Iris pigment epithelial cell (primary cell): ENCODE data around the gene ZNF346.
A peak's percentile ranks its signal among the peaks of the same experiment; 100 is the strongest.
"Not testable (repeated sequence)": the region's sequence is repeated elsewhere in the genome, so short reads cannot be mapped to it uniquely, and the experiment has no call there.

Source experiments
- DNase-seq: peaks from one replicate; pipeline ENCODE4 v3.0.0-alpha.2; 2011; ENCODE audit warnings: low read depth

ZNF346 gene

GRCh38 chr5:177022386-177023302, at the start of gene ZNF346:
Gene ZNF346, plus strand, starts transcription at chr5:177022696. Its CDS starts 43 bp downstream, at chr5:177022739.
- peak; percentile 89 for DNase-seq

GRCh38 chr5:176979669-176980068, 42.8 kb upstream of the ZNF346 start:
- DNase-seq: no peak

GRCh38 chr5:176980818-176981217, 41.7 kb upstream of the ZNF346 start:
- peak; percentile 54 for DNase-seq

- not testable (repeated sequence) for DNase-seq
Observed at GRCh38 chr5:176983112-176983511, 39.4 kb upstream of the ZNF346 start.

GRCh38 chr5:176983593-176983992, 38.9 kb upstream of the ZNF346 start:
- not testable (repeated sequence) for DNase-seq

GRCh38 chr5:176984176-176984575, 38.3 kb upstream of the ZNF346 start:
- DNase-seq: not testable (repeated sequence)

- DNase-seq: no peak
Observed at GRCh38 chr5:176985516-176985915, 37.0 kb upstream of the ZNF346 start.

- DNase-seq: no peak
Observed at GRCh38 chr5:176986280-176986679, 36.2 kb upstream of the ZNF346 start.

GRCh38 chr5:176987583-176987982, 34.9 kb upstream of the ZNF346 start:
- DNase-seq: no peak

GRCh38 chr5:176993081-176993480, 29.4 kb upstream of the ZNF346 start:
- DNase-seq: peak; percentile 52

GRCh38 chr5:176994460-176995121, 27.9 kb upstream of the ZNF346 start:
- peak; percentile 90 for DNase-seq

- DNase-seq: no peak
Observed at GRCh38 chr5:176995122-176995490, 27.4 kb upstream of the ZNF346 start.

GRCh38 chr5:176995896-176996767, 26.4 kb upstream of the ZNF346 start:
- peak; percentile 89 for DNase-seq

GRCh38 chr5:176996780-176997179, 25.7 kb upstream of the ZNF346 start:
- no peak for DNase-seq

- no peak for DNase-seq
Observed at GRCh38 chr5:176998828-176999227, 23.7 kb upstream of the ZNF346 start.

- not testable (repeated sequence) for DNase-seq
Observed at GRCh38 chr5:176999526-176999925, 23.0 kb upstream of the ZNF346 start.

GRCh38 chr5:177003649-177004048, 18.8 kb upstream of the ZNF346 start:
- DNase-seq: no peak

- DNase-seq: no peak
Observed at GRCh38 chr5:177004961-177005360, 17.5 kb upstream of the ZNF346 start.

GRCh38 chr5:177005619-177006264, 16.8 kb upstream of the ZNF346 start:
- peak; percentile 86 for DNase-seq

GRCh38 chr5:177006265-177006972, 16.1 kb upstream of the ZNF346 start, which contains the start of gene UIMC1:
Gene UIMC1, minus strand, starts transcription at chr5:177006779. Its CDS starts 24,164 bp downstream, at chr5:176982615.
- DNase-seq: peak; percentile 93

- no peak for DNase-seq
Observed at GRCh38 chr5:177008716-177009115, 13.8 kb upstream of the ZNF346 start.
